ENCODE results near the gene MMP25.

DNA sequence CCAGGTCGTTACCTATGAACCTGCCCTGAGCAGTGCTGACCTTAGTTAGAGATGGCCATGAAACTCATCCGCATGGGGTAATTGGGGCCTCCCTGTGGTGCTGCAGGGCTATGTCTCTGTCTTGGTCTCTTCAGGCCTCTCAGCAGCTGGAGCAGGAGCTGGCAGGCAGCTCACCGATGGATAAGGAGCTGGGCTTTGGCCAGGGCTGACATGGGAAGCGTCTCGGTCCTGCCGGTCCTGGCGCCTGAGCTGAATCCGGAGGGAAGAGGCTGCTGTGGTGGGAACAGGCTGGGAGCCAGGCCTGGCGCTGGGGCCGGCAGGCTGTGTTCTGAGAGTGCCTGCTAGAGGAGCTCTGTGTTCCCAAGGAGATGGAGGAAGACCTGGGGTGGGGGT, 29.2 kb downstream of the MMP25 start:
- TF ChIP-seq, protein P1, sequence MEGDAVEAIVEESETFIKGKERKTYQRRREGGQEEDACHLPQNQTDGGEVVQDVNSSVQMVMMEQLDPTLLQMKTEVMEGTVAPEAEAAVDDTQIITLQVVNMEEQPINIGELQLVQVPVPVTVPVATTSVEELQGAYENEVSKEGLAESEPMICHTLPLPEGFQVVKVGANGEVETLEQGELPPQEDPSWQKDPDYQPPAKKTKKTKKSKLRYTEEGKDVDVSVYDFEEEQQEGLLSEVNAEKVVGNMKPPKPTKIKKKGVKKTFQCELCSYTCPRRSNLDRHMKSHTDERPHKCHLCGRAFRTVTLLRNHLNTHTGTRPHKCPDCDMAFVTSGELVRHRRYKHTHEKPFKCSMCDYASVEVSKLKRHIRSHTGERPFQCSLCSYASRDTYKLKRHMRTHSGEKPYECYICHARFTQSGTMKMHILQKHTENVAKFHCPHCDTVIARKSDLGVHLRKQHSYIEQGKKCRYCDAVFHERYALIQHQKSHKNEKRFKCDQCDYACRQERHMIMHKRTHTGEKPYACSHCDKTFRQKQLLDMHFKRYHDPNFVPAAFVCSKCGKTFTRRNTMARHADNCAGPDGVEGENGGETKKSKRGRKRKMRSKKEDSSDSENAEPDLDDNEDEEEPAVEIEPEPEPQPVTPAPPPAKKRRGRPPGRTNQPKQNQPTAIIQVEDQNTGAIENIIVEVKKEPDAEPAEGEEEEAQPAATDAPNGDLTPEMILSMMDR (IDR thresholded peaks at IDR 0.05): no peak
- TF ChIP-seq POLR2A (IDR thresholded peaks at IDR 0.05) (no peak), POLR2AphosphoS5 (IDR thresholded peaks at IDR 0.05) (no peak), EP300 (IDR thresholded peaks at IDR 0.05) (no peak)
